Measurements from ENCODE around the gene STX18. TPM values are rescaled to one million over a fixed set of nuclear protein-coding genes. Genes with fewer than 3 reads are reported as not detected.

STX18 gene
- total and polyA plus RNA-seq, 2 donors (not counting 3 experiments of a cell fraction or from before 2014, with no cell fraction given) = 30.7 to 31.2 TPM

GRCh38 chr4:4409416-4410115 is 132.3 kb downstream of the STX18 start:
- DNase-seq (ENCODE audit: low read depth, low spot score) (no peak), FAIRE-seq (no peak)
- no peak overlapping the region for H3K27ac ChIP-seq (ENCODE audit: insufficient read depth, low read depth, low read length)
- BruUV-seq (replicated peaks) = no TSS peak
- H3K4me2 ChIP-seq (ENCODE audit: insufficient read depth, low read length) = no peak overlapping the region
- no peak overlapping the region for H3K4me3 ChIP-seq (replicated peaks in 1 of 3; ENCODE audit: insufficient read depth in 1 of 3, low read depth in 1 of 3, low read length in 3 of 3)
- intact Hi-C loops (cut with micrococcal nuclease) = no loop called here
- H3K4me1 ChIP-seq (ENCODE audit: control insufficient read depth, extremely low read depth, insufficient read depth, low read length) = no peaks in the 10 kb centered on the region
- dilution Hi-C loops (cut with MboI; ENCODE audit: extremely low pct_ligation_motif_present, low sequenced_read_pairs) = no loop called here
- no peaks in the 10 kb centered on the region for H4K20me1 ChIP-seq (replicated peaks; ENCODE audit: control insufficient read depth, extremely low read depth, insufficient read depth, low read length)
- H3K79me2 ChIP-seq (ENCODE audit: control insufficient read depth, insufficient read depth, low read length) = no peaks in the 10 kb centered on the region
- no peaks in the 10 kb centered on the region for H3K9me1 ChIP-seq (replicated peaks; ENCODE audit: control insufficient read depth, extremely low read depth, insufficient read depth, low read length)
- no peak overlapping the region for H3K9ac ChIP-seq (replicated peaks; ENCODE audit: extremely low read depth, insufficient read depth, low read length)
- H3K27me3 ChIP-seq (ENCODE audit: control insufficient read depth in 2 of 2, insufficient read depth in 2 of 2, low read length in 2 of 2) = no peaks in the 10 kb centered on the region
- ChIA-PET CTCF (no interaction called here), POLR2A (no interaction called here)
- no peak for TF ChIP-seq EZH2 (IDR thresholded peaks at IDR 0.05; ENCODE audit: borderline replicate concordance, low read depth, low read length, severe bottlenecking)
- no peak for TF ChIP-seq MYC (IDR thresholded peaks at IDR 0.05; ENCODE audit: low read depth, low read length)
- no peak for TF ChIP-seq FOS (IDR thresholded peaks at IDR 0.05; ENCODE audit: borderline replicate concordance, insufficient read depth, low read length)
- TF ChIP-seq MAX (IDR thresholded peaks at IDR 0.05; ENCODE audit: insufficient read depth, insufficient read length) = no peak
- no peak for TF ChIP-seq POLR2A (IDR thresholded peaks at IDR 0.05; ENCODE audit: low read depth, low read length)
- TF ChIP-seq, protein P1, sequence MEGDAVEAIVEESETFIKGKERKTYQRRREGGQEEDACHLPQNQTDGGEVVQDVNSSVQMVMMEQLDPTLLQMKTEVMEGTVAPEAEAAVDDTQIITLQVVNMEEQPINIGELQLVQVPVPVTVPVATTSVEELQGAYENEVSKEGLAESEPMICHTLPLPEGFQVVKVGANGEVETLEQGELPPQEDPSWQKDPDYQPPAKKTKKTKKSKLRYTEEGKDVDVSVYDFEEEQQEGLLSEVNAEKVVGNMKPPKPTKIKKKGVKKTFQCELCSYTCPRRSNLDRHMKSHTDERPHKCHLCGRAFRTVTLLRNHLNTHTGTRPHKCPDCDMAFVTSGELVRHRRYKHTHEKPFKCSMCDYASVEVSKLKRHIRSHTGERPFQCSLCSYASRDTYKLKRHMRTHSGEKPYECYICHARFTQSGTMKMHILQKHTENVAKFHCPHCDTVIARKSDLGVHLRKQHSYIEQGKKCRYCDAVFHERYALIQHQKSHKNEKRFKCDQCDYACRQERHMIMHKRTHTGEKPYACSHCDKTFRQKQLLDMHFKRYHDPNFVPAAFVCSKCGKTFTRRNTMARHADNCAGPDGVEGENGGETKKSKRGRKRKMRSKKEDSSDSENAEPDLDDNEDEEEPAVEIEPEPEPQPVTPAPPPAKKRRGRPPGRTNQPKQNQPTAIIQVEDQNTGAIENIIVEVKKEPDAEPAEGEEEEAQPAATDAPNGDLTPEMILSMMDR (IDR thresholded peaks at IDR 0.05; ENCODE audit: extremely low read depth in 1 of 2, insufficient read depth in 1 of 2, low read depth in 1 of 2, low read length in 2 of 2) = no peak
- no peak for TF ChIP-seq JUN (IDR thresholded peaks at IDR 0.05; ENCODE audit: borderline replicate concordance, insufficient read depth, insufficient read length, low read depth)
- TF ChIP-seq GATA2 (IDR thresholded peaks at IDR 0.05; ENCODE audit: insufficient read depth, insufficient read length, low read depth, low read length) = no peak
- TF ChIP-seq POLR2AphosphoS5 (IDR thresholded peaks at IDR 0.05; ENCODE audit: insufficient read depth, low read depth, low read length) = no peak
- no peaks in the 10 kb centered on the region for H3K36me3 ChIP-seq (ENCODE audit: control insufficient read depth in 2 of 2, extremely low read depth in 1 of 2, insufficient read depth in 2 of 2, low read length in 2 of 2)
- H2AFZ ChIP-seq (ENCODE audit: low read depth, low read length) = no peak overlapping the region
- H3K9me3 ChIP-seq (replicated peaks; ENCODE audit: control insufficient read depth, insufficient read depth, low read length) = no peaks in the 10 kb centered on the region
